Placental pericyte (primary cell): ENCODE data around the gene INO80. TPM values are rescaled to one million over a fixed set of nuclear protein-coding genes. Genes with fewer than 3 reads are reported as not detected.

Experiments used
- small RNA-seq: library from RNA; depleted of rRNA; stranded (forward); fragments of <200 nt; gene quantifications from one replicate; pipeline ENCODE3, GENCODE V24; 2012; ENCODE audit warnings: low replicate concordance
- total RNA-seq: library from RNA; depleted of rRNA; stranded (reverse); fragments of >200 nt; gene quantifications from 2 replicates; pipeline ENCODE4 v1.2.3, GENCODE V29; 2012

The INO80 gene, protein sequence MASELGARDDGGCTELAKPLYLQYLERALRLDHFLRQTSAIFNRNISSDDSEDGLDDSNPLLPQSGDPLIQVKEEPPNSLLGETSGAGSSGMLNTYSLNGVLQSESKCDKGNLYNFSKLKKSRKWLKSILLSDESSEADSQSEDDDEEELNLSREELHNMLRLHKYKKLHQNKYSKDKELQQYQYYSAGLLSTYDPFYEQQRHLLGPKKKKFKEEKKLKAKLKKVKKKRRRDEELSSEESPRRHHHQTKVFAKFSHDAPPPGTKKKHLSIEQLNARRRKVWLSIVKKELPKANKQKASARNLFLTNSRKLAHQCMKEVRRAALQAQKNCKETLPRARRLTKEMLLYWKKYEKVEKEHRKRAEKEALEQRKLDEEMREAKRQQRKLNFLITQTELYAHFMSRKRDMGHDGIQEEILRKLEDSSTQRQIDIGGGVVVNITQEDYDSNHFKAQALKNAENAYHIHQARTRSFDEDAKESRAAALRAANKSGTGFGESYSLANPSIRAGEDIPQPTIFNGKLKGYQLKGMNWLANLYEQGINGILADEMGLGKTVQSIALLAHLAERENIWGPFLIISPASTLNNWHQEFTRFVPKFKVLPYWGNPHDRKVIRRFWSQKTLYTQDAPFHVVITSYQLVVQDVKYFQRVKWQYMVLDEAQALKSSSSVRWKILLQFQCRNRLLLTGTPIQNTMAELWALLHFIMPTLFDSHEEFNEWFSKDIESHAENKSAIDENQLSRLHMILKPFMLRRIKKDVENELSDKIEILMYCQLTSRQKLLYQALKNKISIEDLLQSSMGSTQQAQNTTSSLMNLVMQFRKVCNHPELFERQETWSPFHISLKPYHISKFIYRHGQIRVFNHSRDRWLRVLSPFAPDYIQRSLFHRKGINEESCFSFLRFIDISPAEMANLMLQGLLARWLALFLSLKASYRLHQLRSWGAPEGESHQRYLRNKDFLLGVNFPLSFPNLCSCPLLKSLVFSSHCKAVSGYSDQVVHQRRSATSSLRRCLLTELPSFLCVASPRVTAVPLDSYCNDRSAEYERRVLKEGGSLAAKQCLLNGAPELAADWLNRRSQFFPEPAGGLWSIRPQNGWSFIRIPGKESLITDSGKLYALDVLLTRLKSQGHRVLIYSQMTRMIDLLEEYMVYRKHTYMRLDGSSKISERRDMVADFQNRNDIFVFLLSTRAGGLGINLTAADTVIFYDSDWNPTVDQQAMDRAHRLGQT (N-terminal part only)
- 19.7 and 31.2 TPM in 2 replicates for total RNA-seq

DNA sequence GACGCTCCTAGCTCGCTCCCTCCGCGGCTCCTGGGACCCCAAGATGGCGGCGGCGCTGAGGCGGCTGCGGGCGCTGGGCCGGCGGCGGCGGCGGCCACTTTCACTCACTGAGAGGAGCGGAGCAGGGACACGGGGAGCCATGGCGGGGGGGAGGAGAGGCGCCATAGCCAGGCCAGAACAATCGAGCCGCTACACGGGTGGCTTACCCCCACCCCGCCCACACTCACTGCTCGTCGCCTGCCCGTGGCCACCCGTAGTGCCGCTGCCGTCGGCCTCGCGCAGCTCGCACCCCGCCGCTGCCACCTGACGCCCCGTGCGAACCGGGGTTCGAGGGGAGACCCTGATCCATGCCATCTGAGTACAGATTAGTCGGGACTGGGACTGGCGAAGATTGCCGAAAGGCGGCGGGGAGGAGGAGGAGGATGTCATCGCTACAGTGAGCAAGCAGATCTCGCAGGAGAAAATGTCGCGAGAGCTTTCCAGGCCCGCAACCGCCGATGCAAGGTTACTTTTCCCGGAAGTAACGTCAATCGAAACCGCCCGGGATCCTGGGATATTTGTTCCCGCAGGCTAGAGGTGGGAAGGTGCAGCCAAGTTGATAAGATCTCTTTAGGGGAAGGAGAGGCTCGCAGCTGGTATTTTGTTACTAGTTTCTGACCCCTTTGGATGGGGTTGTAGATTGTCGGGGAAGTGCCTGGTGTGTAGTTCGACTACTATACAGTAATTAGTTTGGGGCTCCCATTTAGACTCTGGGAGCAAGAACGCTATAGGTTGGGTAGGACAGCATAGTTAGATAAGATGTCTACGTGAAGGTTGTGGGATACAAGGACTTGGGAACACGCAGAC is at the start of gene INO80:
Gene INO80, minus strand, starts transcription at position 165 of the 846 bp plus-strand sequence. CDS start 19,970 bp downstream, outside the sequence.

DNA sequence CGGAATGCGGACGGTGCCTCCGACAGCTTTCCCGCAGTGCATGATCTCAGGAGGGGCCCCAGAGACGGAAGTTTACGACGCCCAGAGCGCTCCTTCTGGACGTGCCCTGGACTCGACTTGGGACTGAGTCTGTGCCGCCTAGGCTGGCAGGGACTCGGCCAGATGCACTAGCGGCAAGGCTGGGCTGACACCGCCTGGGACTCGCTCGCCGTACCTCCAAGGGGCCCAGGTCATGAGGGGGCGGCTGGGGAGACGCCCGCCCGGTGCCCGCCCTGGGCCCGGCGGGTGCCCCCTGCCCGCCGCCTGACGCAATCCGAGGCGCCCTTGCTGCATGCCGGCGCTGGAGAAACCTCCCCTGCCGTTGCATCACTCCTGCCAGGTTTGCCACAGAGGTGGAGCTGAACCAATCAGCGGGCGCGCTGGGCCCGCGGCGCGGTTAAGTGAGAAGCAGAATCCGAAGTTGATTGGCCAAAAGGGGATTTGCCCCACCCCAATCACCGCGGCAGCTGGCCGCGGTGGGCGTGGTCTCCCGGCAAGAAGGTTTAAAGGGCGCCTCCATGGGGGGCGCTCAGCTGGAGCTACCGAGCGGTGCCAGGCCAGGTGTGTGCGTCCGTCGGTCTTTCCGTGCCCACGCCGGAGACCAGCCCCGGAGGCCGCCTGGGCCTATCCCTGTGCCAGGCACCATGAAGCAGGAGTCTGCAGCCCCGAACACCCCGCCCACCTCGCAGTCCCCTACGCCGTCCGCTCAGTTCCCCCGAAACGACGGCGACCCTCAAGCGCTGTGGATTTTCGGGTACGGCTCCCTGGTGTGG is 163.0 kb downstream of the INO80 start, which contains the start of gene CHAC1:
Gene CHAC1, plus strand, starts transcription at position 571 of the 812 bp plus-strand sequence. Its CDS starts 113 bp downstream, at position 684.

Small RNA genes lying within 50 kb of the gene (small RNA-seq; reads per million reads assigned to genes)
- not detected for gene ISCA1P4

Other genes starting within 250 kb of the INO80 start
- not detected in 2 replicates for gene RHOV, start 242.0 kb downstream of the INO80 start, total RNA-seq
- 56.7 and 78.3 TPM in 2 replicates for gene VPS18, start 221.8 kb downstream of the INO80 start, total RNA-seq
- gene DLL4, start 186.9 kb downstream of the INO80 start, total RNA-seq, result 9.4 and 53.4 TPM in 2 replicates
- 57.3 and 143 TPM in 2 replicates for gene CHAC1, start 162.8 kb downstream of the INO80 start, total RNA-seq
- not detected in 2 replicates for gene EXD1, start 114.5 kb upstream of the INO80 start, total RNA-seq
- 97.9 and 137 TPM in 2 replicates for gene CHP1, start 115.0 kb upstream of the INO80 start, total RNA-seq
- 0.22 and 12.3 TPM in 2 replicates for gene OIP5, start 216.3 kb upstream of the INO80 start, total RNA-seq
- gene NUSAP1, start 216.6 kb upstream of the INO80 start, total RNA-seq, result 3.5 and 82.5 TPM in 2 replicates